ENCODE measurements around the gene ZNF653.
"Not testable (repeated sequence)": the region's sequence is repeated elsewhere in the genome, so short reads cannot be mapped to it uniquely, and the experiment has no call there.

Gene ZNF653

GRCh38 chr19:11453468-11454341 is 51.9 kb downstream of the ZNF653 start:
- DNase-seq = no peak

DNA sequence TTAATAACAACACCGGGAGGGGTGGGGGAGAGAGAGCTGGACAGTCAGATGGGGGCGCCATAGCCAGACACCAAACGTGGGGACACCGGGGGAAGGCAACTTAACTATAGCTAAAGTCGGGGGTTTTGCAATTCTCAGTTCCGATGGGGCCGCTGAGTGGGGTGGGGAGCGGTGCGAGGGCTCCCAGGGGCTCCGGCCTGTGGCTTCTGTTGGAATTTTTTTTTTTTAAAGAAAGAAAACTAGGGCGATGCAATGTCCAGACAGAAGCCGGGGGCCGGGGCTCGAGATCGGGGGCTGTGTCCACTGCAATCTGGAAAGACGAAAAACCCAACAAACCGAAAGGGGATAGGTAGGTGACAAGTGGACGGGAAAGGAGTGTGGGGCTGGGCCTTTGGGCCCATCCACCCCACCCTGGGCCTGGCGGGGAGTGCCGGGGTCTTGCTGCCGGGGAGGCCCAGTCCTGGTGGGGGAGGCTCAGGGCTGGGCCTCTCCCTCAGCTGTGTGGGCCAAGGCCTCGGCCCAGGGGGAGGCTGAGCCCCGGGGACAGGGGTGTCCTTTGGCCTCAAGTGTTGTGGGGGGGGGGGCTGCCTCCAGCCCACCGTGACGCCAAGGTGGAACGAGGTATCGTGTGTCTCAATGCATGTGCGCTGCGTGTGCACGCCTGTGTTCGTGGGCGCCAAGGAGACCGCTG is 52.9 kb downstream of the ZNF653 start:
- no peak for DNase-seq

GRCh38 chr19:11451871-11452619 is 53.6 kb downstream of the ZNF653 start:
- no peak for DNase-seq

- DNase-seq = no peak
Measured at GRCh38 chr19:11451327-11451870, 54.2 kb downstream of the ZNF653 start.

- DNase-seq = no peak
Measured at GRCh38 chr19:11450570-11451326, 54.9 kb downstream of the ZNF653 start.

DNA sequence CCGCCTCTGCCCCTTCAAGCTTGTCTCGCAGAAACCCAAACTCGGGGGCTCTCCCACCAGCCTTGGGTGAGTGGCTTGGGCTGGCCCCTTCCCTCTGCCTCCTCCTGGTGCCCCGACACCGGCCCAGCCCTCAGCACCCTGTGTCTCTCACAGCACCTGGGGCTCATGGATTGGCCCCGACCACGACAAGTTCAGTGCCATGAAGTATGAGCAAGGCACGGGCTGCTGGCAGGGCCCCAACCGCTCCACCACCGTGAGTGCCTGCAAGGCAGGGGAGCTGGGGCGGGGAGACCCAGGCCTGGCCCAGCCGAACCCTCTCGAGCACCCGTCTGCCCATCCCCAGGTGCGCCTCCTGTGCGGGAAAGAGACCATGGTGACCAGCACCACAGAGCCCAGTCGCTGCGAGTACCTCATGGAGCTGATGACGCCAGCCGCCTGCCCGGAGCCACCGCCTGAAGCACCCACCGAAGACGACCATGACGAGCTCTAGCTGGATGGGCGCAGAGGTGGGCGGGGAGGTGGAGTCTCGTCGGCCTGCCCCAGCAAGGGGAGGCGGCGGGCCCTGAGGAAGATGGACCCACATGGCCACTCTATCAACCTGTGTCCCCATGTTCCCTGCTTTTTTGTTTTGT is 56.6 kb downstream of the ZNF653 start:
- no peak for DNase-seq

GRCh38 chr19:11448410-11448809 is 57.2 kb downstream of the ZNF653 start:
- no peak for DNase-seq

- no peak for DNase-seq
Measured at GRCh38 chr19:11447347-11448262, 58.0 kb downstream of the ZNF653 start.

DNA sequence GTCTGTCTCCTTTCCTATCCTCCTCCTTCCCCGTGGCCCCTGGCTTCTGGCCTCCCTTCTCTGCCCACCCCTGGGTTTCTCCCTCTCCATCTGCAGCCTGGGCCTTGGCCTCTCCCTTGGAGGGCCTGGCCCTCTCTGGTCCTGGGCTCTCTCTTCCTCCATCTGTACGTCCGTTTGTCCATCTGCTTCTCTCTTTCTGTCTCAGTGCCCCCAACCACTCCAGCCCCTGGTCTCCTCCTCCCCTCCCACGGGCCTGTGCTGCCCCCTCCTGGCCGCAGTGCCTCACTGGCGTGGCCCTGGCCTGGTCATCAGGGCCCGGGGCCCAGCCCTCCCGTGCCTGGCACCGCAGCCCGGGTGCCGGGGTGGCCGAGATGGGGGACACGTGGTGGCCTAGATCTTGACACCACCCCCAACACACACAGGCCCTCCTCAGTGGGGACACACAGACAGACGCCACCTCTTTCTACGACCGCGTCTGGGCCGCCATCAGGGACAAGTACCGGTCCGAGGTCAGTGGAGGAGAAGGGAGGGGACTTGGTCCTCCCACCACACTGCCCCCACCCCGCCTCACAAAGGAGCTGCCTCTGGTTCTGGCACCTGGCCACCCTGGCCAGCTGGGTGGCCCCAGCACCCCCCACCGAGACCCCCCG is 58.9 kb downstream of the ZNF653 start:
- DNase-seq = peak; percentile 36

- DNase-seq = no peak
Measured at GRCh38 chr19:11446271-11446651, 59.4 kb downstream of the ZNF653 start.

DNA sequence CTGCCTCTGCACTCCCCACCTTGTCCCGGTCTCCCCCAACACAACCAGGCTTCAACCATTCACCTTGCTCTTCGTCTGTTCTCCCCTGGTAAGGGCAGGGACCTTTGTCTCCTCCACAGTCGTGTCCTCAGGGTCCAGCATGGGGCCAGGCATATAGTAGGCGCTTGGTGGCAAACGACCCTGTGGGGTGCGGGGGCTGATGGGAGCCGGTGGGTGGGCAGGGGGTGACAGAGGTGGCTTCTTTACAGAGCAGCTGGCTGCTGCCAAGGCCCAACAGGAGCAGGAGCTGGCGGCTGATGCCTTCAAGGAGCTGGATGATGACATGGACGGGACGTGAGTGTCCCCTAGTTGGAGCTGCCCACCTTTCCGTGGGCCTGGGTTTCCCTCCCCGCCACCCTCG is 60.5 kb downstream of the ZNF653 start:
- no peak for DNase-seq

DNA sequence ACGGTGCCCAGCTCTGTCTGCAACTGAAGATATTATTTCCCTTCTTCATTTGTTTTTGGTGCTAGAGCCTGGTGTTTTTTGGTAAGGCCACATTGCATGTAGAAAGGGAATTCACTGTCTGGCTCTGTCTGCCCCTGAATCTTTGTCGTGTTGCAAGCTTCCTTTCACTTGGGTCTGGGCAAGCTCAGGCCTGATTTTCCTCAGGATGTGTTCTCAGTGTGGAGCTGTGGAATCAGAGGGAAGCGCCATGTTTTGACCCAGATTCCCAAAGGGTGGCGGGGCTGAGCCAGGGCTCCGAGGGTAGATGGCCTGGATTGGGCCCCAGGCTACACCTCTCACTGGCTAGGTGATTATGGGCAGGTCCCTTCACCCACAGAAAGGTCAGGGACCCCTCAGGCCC is 61.6 kb downstream of the ZNF653 start:
- DNase-seq = no peak

- no peak for DNase-seq
Measured at GRCh38 chr19:11437955-11438354, 67.7 kb downstream of the ZNF653 start.

GRCh38 chr19:11435833-11436313 is 69.8 kb downstream of the ZNF653 start:
- DNase-seq = peak; percentile 58

- peak; percentile 100 for DNase-seq
Measured at GRCh38 chr19:11435057-11435832, 70.4 kb downstream of the ZNF653 start, which contains the start of the genes ODAD3 and PRKCSH. Gene ODAD3 (minus strand): TSS chr19:11435121. CDS start chr19:11435016, 105 bp downstream. Gene PRKCSH (plus strand): TSS chr19:11435635. CDS start chr19:11436118, 483 bp downstream.

- DNase-seq = no peak
Measured at GRCh38 chr19:11434703-11435056, 71.0 kb downstream of the ZNF653 start.

- not testable (repeated sequence) for DNase-seq
Measured at GRCh38 chr19:11433526-11433925, 72.1 kb downstream of the ZNF653 start.
